ENCODE results near the gene FAM117A. TPM values are rescaled to one million over a fixed set of nuclear protein-coding genes. Genes with fewer than 3 reads are reported as not detected.

Gene FAM117A
- total RNA-seq, 4 donors from 2014 or later: 8.6 to 14.6 (median 10.7) TPM

DNA sequence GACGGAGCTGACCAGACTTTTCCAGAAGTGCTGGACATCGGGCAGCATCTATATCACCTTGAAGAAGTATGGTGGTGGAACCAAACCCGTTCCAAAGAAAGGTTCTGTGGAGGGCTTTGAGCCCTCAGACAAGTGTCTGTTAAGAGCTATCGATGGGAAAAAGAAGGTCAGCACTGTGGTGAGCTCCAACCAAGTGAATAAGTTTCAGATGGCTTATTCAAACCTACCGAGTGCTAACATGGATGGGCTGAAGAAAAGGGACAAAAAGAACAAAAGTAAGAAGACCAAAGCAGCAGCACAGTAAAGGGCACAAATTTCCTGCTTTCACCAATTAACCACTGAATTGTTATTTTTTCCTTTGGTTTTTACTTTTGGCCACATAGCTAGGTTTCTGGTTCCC lies 31.4 kb upstream of the FAM117A start:
- intact Hi-C loops (cut with DNase I; ENCODE audit: low total_unique reads): no loop called here
- TF ChIP-seq POLR2A (IDR thresholded peaks at IDR 0.05): no peak
- Histone ChIP-seq H3K4me1 (peaks cover 0 to 38% (median 8%) of the 10 kb centered on the region in 4 donors), H3K27me3 (no peaks in the 10 kb centered on the region), H3K27ac (no peak overlapping the region), H3K9me3 (no peaks in the 10 kb centered on the region), H3K36me3 (peaks cover 0 to 73% (median 25%) of the 10 kb centered on the region in 4 donors), H3K4me3 (no peak overlapping the region)
- in situ Hi-C loops (cut with MboI; ENCODE audit: low pct_ligation_motif_present in 1 of 4, low pct_unique_long_range_greater_than_20kb in 1 of 4, low sequenced_read_pairs in 3 of 4): no loop called here
- WGBS, 2 donors (ENCODE audit: low coverage in 1 of 2): 62 to 81% methylated on average over 5 of the region's 5 CpGs
- no peak for DNase-seq

DNA sequence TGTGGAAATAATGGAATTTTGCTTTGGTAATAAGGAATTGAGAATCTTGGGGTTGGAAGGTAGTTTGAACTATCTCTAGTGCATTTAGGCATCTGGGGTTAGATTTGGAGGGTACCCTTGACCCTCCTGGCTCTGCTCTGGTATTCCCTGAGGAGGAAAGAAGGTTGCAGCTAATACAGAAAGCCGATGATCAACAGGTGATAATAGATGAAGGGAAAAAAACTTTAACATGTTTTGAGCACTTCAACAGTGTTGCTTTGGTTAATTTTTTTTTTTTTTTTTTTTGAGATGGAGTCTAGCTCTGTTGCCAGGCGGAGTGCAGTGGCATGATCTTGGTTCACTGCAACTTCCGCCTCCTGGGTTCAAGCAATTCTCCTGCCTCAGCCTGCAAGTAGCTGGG lies 29.4 kb upstream of the FAM117A start:
- in situ Hi-C loops (cut with MboI; ENCODE audit: low pct_ligation_motif_present in 1 of 4, low pct_unique_long_range_greater_than_20kb in 1 of 4, low sequenced_read_pairs in 3 of 4): no loop called here
- WGBS, 2 donors (ENCODE audit: low coverage in 1 of 2): 91 to 100% methylated on average over 3 of the region's 3 CpGs

DNA sequence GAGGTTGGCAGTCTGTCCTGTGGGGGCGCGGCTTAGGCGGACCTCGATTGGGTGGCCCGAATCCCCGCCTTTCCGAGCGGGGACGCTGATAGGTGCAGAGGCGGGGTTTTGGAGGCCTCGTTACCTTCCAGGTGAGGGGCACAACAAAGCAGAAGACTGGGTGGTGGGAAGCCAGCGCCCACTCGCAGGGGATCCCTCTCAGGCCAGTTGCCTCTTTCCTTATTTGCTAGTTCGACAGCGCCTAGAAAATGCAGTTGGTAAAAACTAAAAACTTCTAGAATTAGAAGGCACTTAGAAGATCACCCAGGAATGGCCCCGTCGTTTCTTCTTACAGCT lies 25.3 kb upstream of the FAM117A start:
- intact Hi-C loops (cut with DNase I; ENCODE audit: low total_unique reads) (no loop called here), in situ Hi-C loops (cut with MboI; ENCODE audit: low pct_ligation_motif_present in 1 of 4, low pct_unique_long_range_greater_than_20kb in 1 of 4, low sequenced_read_pairs in 3 of 4) (loop anchor here in 2 of 4 donors (10.0 kb wide), 2 partner anchors 84 to 224 kb away; partner anchors contain the start of gene SLC35B1 (in 1 of the 2))
- no peak for DNase-seq
- Histone ChIP-seq H3K4me1 (peaks cover 13 to 52% (median 22%) of the 10 kb centered on the region in 4 donors), H3K27ac (peak overlapping the region in 3 of 4 donors; percentile 51 to 99 (median 94)), H3K36me3 (peaks cover 0 to 18% (median 4%) of the 10 kb centered on the region in 4 donors), H3K4me3 (peak overlapping the region in 3 of 4 donors; percentile 69 to 96 (median 95)), H3K9me3 (no peaks in the 10 kb centered on the region), H3K27me3 (no peaks in the 10 kb centered on the region)
- TF ChIP-seq, protein P1, sequence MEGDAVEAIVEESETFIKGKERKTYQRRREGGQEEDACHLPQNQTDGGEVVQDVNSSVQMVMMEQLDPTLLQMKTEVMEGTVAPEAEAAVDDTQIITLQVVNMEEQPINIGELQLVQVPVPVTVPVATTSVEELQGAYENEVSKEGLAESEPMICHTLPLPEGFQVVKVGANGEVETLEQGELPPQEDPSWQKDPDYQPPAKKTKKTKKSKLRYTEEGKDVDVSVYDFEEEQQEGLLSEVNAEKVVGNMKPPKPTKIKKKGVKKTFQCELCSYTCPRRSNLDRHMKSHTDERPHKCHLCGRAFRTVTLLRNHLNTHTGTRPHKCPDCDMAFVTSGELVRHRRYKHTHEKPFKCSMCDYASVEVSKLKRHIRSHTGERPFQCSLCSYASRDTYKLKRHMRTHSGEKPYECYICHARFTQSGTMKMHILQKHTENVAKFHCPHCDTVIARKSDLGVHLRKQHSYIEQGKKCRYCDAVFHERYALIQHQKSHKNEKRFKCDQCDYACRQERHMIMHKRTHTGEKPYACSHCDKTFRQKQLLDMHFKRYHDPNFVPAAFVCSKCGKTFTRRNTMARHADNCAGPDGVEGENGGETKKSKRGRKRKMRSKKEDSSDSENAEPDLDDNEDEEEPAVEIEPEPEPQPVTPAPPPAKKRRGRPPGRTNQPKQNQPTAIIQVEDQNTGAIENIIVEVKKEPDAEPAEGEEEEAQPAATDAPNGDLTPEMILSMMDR (IDR thresholded peaks at IDR 0.05): no peak
- 10% methylated on average over 8 of the region's 17 CpGs; no CpG with 5 or more reads in 1 of the 2 donors for WGBS, 2 donors (ENCODE audit: low coverage in 1 of 2)

More for the DNA sequence above, 29.4 kb upstream of the FAM117A start:
- no peaks in the 10 kb centered on the region for H3K27me3 ChIP-seq
- peaks cover 0 to 58% (median 17%) of the 10 kb centered on the region in 4 donors for H3K36me3 ChIP-seq
- H3K4me1 ChIP-seq: peaks cover 12 to 50% (median 16%) of the 10 kb centered on the region in 4 donors
- no peak overlapping the region for H3K4me3 ChIP-seq
- intact Hi-C loops (cut with DNase I; ENCODE audit: low total_unique reads): no loop called here
- TF ChIP-seq POLR2A (IDR thresholded peaks at IDR 0.05) (no peak), POLR2AphosphoS5 (IDR thresholded peaks at IDR 0.05) (no peak), EP300 (IDR thresholded peaks at IDR 0.05; ENCODE audit: low read depth) (no peak)
- TF ChIP-seq, protein P1 (IDR thresholded peaks at IDR 0.05): no peak
- H3K9me3 ChIP-seq: no peaks in the 10 kb centered on the region
- no peak for DNase-seq
- no peak overlapping the region for H3K27ac ChIP-seq

DNA sequence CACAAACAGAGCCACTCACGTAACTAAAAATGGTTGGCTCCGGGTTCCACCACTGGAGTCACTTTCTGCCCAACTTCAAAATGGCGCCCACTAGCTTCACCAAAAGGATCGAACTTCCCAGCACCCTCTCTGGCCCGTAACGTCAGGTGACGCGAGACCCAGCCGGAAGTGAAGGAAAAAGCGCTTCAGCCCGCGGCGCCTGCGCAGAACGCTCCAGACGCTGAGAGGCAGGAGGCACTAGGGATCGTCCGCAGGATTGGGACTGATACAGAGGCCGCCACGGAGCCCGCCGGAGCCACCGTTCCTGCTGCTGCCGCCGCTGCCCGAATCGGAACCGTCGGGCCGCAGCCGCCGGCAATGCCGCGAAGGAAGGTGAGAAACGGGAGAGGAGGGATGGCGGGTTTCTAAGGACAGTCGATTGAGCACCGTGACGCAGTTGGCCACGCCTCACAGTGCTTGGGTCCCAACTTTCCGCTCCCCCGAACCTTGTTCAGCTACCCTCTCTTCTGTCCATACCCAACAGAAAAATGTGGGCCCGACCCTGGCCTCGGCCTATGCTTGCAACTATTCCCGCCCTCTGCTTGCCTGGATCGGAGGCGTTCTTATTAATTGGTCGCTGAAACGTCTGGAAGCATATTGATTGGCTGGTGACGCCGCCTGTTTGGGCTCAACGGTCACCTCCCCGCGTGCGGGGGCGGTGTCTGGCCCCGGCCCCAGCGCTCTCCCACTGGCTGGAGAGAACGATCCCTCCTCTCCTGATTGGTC lies 24.7 kb upstream of the FAM117A start, which contains the start of gene KAT7:
Gene KAT7, plus strand, starts transcription at position 204 of the 765 bp plus-strand sequence. Its CDS starts 154 bp downstream, at position 358.
- peaks cover 13 to 53% (median 22%) of the 10 kb centered on the region in 4 donors for H3K4me1 ChIP-seq
- H3K27me3 ChIP-seq: no peaks in the 10 kb centered on the region
- peak within 1 kb of the TSS; percentile 69 to 96 (median 91) for H3K4me3 ChIP-seq
- TF ChIP-seq POLR2A (IDR thresholded peaks at IDR 0.05) (peak; percentile 93), EP300 (IDR thresholded peaks at IDR 0.05; ENCODE audit: low read depth) (no peak), POLR2AphosphoS5 (IDR thresholded peaks at IDR 0.05) (peak; percentile 55 to 95 (median 94))
- TF ChIP-seq, protein P1 (IDR thresholded peaks at IDR 0.05): peak in 1 of 5 experiments; percentile 19
- DNase-seq: peak; percentile 99
- no peaks in the 10 kb centered on the region for H3K9me3 ChIP-seq
- in situ Hi-C loops (cut with MboI; ENCODE audit: low pct_ligation_motif_present in 1 of 4, low pct_unique_long_range_greater_than_20kb in 1 of 4, low sequenced_read_pairs in 3 of 4): loop anchor here in 2 of 4 donors (10.0 kb wide), 2 partner anchors 84 to 224 kb away; partner anchors contain the start of gene SLC35B1 (in 1 of the 2)
- peaks cover 0 to 16% (median 4%) of the 10 kb centered on the region in 4 donors for H3K36me3 ChIP-seq
- peak within 1 kb of the TSS; percentile 94 to 99 (median 99) for H3K27ac ChIP-seq
- WGBS, 2 donors (ENCODE audit: low coverage in 1 of 2): 0 to 2% methylated on average over 7 to 45 of the region's 59 CpGs
- intact Hi-C loops (cut with DNase I; ENCODE audit: low total_unique reads): no loop called here
